ENCODE results near the gene PDGFD. TPM values are rescaled to one million over a fixed set of nuclear protein-coding genes. Genes with fewer than 3 reads are reported as not detected.

The PDGFD gene
- total and polyA plus RNA-seq, 2 experiments from 2014 or later, result 1.9 to 4.5 TPM

DNA sequence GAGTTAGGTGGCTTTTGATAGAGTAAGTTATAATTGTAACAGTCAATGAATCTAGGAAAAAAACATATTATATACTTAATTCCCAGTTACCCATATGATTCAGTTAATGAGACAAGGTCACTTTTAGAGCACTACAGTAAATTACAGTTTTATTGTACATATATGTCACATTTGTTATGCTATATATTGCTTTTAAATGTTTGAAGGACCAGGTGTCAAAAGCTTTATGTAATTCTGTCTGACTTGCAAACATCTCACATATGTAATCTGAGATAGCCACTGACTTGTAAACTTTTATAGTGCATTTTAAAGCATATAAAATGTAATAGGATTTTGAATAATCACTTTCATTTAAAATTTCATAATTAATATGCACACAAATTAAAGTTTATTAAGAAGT lies 36.7 kb upstream of the PDGFD start:
- Histone ChIP-seq H3K4me2 (no peak overlapping the region), H3K9me2 (ENCODE audit: insufficient read depth) (no peaks in the 10 kb centered on the region), H3K36me3 (ENCODE audit: insufficient read depth) (no peaks in the 10 kb centered on the region), H3K4me3 (no peak overlapping the region), H3K27ac (ENCODE audit: low read depth) (no peak overlapping the region), H3K79me2 (replicated peaks; ENCODE audit: insufficient read depth) (no peaks in the 10 kb centered on the region), H2AFZ (no peak overlapping the region), H3F3A (replicated peaks; ENCODE audit: low read depth) (no peaks in the 10 kb centered on the region), H4K20me1 (replicated peaks; ENCODE audit: insufficient read depth) (no peaks in the 10 kb centered on the region), H3K27me3 (ENCODE audit: insufficient read depth) (no peaks in the 10 kb centered on the region), H3K4me1 (ENCODE audit: insufficient read depth) (no peaks in the 10 kb centered on the region)
- no peaks in the 10 kb centered on the region for H3K27me3 Mint-ChIP-seq (ENCODE audit: insufficient read depth, low read depth, poor library complexity)
- no peaks in the 10 kb centered on the region for H3K36me3 Mint-ChIP-seq (ENCODE audit: low read depth)
- DNase-seq (ENCODE audit: low spot score), result no peak
- peaks cover 5% of the 10 kb centered on the region; the same call in 1 of the 3 replicates for H3K9me3 Mint-ChIP-seq
- no peak for TF ChIP-seq CREB1 (CRISPR knock-in tag; IDR thresholded peaks at IDR 0.05; ENCODE audit: low read depth)
- ATAC-seq, result no peak
- no peak overlapping the region for H3K4me3 Mint-ChIP-seq
- H3K27ac Mint-ChIP-seq, result no peak overlapping the region
- H3K4me1 Mint-ChIP-seq, result no peaks in the 10 kb centered on the region

- H3K4me1 ChIP-seq (ENCODE audit: insufficient read depth), result no peaks in the 10 kb centered on the region
- no peaks in the 10 kb centered on the region for H3K36me3 ChIP-seq (ENCODE audit: insufficient read depth)
- Mint-ChIP-seq H3K27me3 (ENCODE audit: insufficient read depth, low read depth, poor library complexity) (no peaks in the 10 kb centered on the region), H3K36me3 (ENCODE audit: low read depth) (no peaks in the 10 kb centered on the region), H3K9me3 (peaks cover 8% of the 10 kb centered on the region; the same call in 1 of the 3 replicates), H3K4me3 (no peak overlapping the region), H3K27ac (no peak overlapping the region), H3K4me1 (no peaks in the 10 kb centered on the region)
- no peak for DNase-seq (ENCODE audit: low spot score)
- H2AFZ ChIP-seq, result no peak overlapping the region
- no peak overlapping the region for H3K4me2 ChIP-seq
- H3K27ac ChIP-seq (ENCODE audit: low read depth), result no peak overlapping the region
- H4K20me1 ChIP-seq (replicated peaks; ENCODE audit: insufficient read depth), result no peaks in the 10 kb centered on the region
- H3F3A ChIP-seq (replicated peaks; ENCODE audit: low read depth), result no peaks in the 10 kb centered on the region
- H3K9me2 ChIP-seq (ENCODE audit: insufficient read depth), result no peaks in the 10 kb centered on the region
- no peaks in the 10 kb centered on the region for H3K79me2 ChIP-seq (replicated peaks; ENCODE audit: insufficient read depth)
- no peak for ATAC-seq
- TF ChIP-seq, protein P1, sequence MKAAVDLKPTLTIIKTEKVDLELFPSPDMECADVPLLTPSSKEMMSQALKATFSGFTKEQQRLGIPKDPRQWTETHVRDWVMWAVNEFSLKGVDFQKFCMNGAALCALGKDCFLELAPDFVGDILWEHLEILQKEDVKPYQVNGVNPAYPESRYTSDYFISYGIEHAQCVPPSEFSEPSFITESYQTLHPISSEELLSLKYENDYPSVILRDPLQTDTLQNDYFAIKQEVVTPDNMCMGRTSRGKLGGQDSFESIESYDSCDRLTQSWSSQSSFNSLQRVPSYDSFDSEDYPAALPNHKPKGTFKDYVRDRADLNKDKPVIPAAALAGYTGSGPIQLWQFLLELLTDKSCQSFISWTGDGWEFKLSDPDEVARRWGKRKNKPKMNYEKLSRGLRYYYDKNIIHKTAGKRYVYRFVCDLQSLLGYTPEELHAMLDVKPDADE (IDR thresholded peaks at IDR 0.05), result no peak
- TF ChIP-seq, protein P2, sequence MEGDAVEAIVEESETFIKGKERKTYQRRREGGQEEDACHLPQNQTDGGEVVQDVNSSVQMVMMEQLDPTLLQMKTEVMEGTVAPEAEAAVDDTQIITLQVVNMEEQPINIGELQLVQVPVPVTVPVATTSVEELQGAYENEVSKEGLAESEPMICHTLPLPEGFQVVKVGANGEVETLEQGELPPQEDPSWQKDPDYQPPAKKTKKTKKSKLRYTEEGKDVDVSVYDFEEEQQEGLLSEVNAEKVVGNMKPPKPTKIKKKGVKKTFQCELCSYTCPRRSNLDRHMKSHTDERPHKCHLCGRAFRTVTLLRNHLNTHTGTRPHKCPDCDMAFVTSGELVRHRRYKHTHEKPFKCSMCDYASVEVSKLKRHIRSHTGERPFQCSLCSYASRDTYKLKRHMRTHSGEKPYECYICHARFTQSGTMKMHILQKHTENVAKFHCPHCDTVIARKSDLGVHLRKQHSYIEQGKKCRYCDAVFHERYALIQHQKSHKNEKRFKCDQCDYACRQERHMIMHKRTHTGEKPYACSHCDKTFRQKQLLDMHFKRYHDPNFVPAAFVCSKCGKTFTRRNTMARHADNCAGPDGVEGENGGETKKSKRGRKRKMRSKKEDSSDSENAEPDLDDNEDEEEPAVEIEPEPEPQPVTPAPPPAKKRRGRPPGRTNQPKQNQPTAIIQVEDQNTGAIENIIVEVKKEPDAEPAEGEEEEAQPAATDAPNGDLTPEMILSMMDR (conservative IDR thresholded peaks at IDR 0.05; ENCODE audit: low read depth in 2 of 2), result no peak
- TF ChIP-seq NANOG (IDR thresholded peaks at IDR 0.05; ENCODE audit: borderline replicate concordance) (no peak), STAT1 (IDR thresholded peaks at IDR 0.05; ENCODE audit: unreplicated experiment) (no peak), CREB1 (CRISPR knock-in tag; IDR thresholded peaks at IDR 0.05; ENCODE audit: low read depth) (no peak), ZNF331 (CRISPR knock-in tag; IDR thresholded peaks at IDR 0.05; ENCODE audit: low read depth) (no peak), ZNF114 (CRISPR knock-in tag; IDR thresholded peaks at IDR 0.05) (no peak), EZH2phosphoT487 (IDR thresholded peaks at IDR 0.05; ENCODE audit: unreplicated experiment) (no peak), JUNB (IDR thresholded peaks at IDR 0.05; ENCODE audit: unreplicated experiment) (no peak), POLR2AphosphoS5 (IDR thresholded peaks at IDR 0.05; ENCODE audit: low read depth) (no peak)
- TF ChIP-seq, protein P3, sequence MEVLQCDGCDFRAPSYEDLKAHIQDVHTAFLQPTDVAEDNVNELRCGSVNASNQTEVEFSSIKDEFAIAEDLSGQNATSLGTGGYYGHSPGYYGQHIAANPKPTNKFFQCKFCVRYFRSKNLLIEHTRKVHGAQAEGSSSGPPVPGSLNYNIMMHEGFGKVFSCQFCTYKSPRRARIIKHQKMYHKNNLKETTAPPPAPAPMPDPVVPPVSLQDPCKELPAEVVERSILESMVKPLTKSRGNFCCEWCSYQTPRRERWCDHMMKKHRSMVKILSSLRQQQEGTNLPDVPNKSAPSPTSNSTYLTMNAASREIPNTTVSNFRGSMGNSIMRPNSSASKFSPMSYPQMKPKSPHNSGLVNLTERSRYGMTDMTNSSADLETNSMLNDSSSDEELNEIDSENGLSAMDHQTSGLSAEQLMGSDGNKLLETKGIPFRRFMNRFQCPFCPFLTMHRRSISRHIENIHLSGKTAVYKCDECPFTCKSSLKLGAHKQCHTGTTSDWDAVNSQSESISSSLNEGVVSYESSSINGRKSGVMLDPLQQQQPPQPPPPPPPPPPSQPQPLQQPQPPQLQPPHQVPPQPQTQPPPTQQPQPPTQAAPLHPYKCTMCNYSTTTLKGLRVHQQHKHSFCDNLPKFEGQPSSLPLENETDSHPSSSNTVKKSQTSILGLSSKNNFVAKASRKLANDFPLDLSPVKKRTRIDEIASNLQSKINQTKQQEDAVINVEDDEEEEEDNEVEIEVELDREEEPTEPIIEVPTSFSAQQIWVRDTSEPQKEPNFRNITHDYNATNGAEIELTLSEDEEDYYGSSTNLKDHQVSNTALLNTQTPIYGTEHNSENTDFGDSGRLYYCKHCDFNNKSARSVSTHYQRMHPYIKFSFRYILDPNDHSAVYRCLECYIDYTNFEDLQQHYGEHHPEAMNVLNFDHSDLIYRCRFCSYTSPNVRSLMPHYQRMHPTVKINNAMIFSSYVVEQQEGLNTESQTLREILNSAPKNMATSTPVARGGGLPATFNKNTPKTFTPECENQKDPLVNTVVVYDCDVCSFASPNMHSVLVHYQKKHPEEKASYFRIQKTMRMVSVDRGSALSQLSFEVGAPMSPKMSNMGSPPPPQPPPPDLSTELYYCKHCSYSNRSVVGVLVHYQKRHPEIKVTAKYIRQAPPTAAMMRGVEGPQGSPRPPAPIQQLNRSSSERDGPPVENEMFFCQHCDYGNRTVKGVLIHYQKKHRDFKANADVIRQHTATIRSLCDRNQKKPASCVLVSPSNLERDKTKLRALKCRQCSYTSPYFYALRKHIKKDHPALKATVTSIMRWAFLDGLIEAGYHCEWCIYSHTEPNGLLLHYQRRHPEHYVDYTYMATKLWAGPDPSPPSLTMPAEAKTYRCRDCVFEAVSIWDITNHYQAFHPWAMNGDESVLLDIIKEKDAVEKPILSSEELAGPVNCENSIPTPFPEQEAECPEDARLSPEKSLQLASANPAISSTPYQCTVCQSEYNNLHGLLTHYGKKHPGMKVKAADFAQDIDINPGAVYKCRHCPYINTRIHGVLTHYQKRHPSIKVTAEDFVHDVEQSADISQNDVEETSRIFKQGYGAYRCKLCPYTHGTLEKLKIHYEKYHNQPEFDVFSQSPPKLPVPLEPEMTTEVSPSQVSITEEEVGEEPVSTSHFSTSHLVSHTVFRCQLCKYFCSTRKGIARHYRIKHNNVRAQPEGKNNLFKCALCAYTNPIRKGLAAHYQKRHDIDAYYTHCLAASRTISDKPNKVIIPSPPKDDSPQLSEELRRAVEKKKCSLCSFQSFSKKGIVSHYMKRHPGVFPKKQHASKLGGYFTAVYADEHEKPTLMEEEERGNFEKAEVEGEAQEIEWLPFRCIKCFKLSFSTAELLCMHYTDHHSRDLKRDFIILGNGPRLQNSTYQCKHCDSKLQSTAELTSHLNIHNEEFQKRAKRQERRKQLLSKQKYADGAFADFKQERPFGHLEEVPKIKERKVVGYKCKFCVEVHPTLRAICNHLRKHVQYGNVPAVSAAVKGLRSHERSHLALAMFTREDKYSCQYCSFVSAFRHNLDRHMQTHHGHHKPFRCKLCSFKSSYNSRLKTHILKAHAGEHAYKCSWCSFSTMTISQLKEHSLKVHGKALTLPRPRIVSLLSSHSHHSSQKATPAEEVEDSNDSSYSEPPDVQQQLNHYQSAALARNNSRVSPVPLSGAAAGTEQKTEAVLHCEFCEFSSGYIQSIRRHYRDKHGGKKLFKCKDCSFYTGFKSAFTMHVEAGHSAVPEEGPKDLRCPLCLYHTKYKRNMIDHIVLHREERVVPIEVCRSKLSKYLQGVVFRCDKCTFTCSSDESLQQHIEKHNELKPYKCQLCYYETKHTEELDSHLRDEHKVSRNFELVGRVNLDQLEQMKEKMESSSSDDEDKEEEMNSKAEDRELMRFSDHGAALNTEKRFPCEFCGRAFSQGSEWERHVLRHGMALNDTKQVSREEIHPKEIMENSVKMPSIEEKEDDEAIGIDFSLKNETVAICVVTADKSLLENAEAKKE (CRISPR knock-in tag; IDR thresholded peaks at IDR 0.05), result no peak
- H3K27me3 ChIP-seq (ENCODE audit: insufficient read depth), result no peaks in the 10 kb centered on the region
- no peak overlapping the region for H3K4me3 ChIP-seq
These were observed 35.1 kb upstream of the PDGFD start for GRCh38 chr11:104199053-104199452.
